CD4-positive, alpha-beta T cell (primary cell): ENCODE results near the gene NOL11. TPM values are rescaled to one million over a fixed set of nuclear protein-coding genes. Genes with fewer than 3 reads are reported as not detected.

ENCODE experiments used
- ATAC-seq: fragments of 200-7000 bp; cut with Tn5 transposase; one replicate; pipeline ENCODE4 v1.10.0; 2022; ENCODE audit warnings: mild to moderate bottlenecking; ENCODE audit not compliant: poor library complexity
- CTCF ChIA-PET: fragments of 350-600 bp; sonication (Branson Sonifier 250); formaldehyde crosslinking; loops from one replicate; lab custom pipeline; 2021; ENCODE audit warnings: antibody characterized with exemption, inconsistent platforms; lab: Charles Lee
- POLR2A ChIA-PET: fragments of 350-600 bp; sonication (Branson Sonifier 250); formaldehyde crosslinking; loops from one replicate; lab custom pipeline; 2021; ENCODE audit warnings: antibody characterized with exemption, inconsistent platforms; lab: Charles Lee
- DNase-seq, 14 experiments: peaks; one replicate each; pipeline ENCODE4 v3.0.0-alpha.2; 2013 to 2020; ENCODE audit warnings: mixed read lengths in 2 of 14
- H3K27ac ChIP-seq, 2 donors: one replicate each; pipeline versions ENCODE4 v1.5.1 to v1.7.0; 2013; ENCODE audit warnings: low read length in 2 of 2, low read depth in 1 of 2, mild to moderate bottlenecking in 1 of 2
- H3K27me3 ChIP-seq, 2 experiments: 1 replicate in 1 of 2; 2 replicates in 1 of 2; pipeline versions ENCODE4 v1.6.1 to v1.7.0; 2013; ENCODE audit warnings: low read length in 2 of 2, control low read depth in 1 of 2, mild to moderate bottlenecking in 1 of 2, moderate library complexity in 1 of 2; ENCODE audit not compliant: insufficient read depth in 2 of 2, control insufficient read depth in 1 of 2
- H3K36me3 ChIP-seq: one replicate; pipeline ENCODE4 v1.6.1; 2013; ENCODE audit warnings: low read length, control low read depth; ENCODE audit not compliant: insufficient read depth
- H3K4me1 ChIP-seq: one replicate; pipeline ENCODE4 v1.6.1; 2013; ENCODE audit warnings: low read length, control low read depth; ENCODE audit not compliant: insufficient read depth
- H3K4me3 ChIP-seq: one replicate; pipeline ENCODE4 v1.5.1; 2013; ENCODE audit warnings: mild to moderate bottlenecking, low read length, moderate library complexity
- H3K9me3 ChIP-seq, 2 experiments: 1 replicate in 1 of 2; 2 replicates in 1 of 2; pipeline versions ENCODE4 v1.6.1 to v1.7.0; 2013; ENCODE audit warnings: low read length in 2 of 2, mild to moderate bottlenecking in 2 of 2, control low read depth in 1 of 2, moderate library complexity in 1 of 2; ENCODE audit not compliant: control insufficient read depth in 1 of 2, insufficient read depth in 1 of 2
- H3K27ac Mint-ChIP-seq: one replicate; pipeline ENCODE4 v1.8.0; 2020; ENCODE audit warnings: mixed read lengths
- H3K27me3 Mint-ChIP-seq: one replicate; pipeline ENCODE4 v1.8.0; 2021; ENCODE audit warnings: mixed read lengths
- H3K36me3 Mint-ChIP-seq: one replicate; pipeline ENCODE4 v1.8.0; 2021; ENCODE audit warnings: low read depth, mixed read lengths
- H3K4me1 Mint-ChIP-seq: one replicate; pipeline ENCODE4 v1.8.0; 2021; ENCODE audit warnings: low read depth, mixed read lengths
- H3K4me3 Mint-ChIP-seq: one replicate; pipeline ENCODE4 v1.8.0; 2020; ENCODE audit warnings: mild to moderate bottlenecking, mixed read lengths
- H3K9me3 Mint-ChIP-seq: one replicate; pipeline ENCODE4 v1.8.0; 2020; ENCODE audit warnings: mixed read lengths
- CTCF ChIP-seq: fragments of 200-600 bp; IDR thresholded peaks from one replicate; pipeline ENCODE4 v1.8.0; 2022; ENCODE audit warnings: antibody characterized with exemption, mild to moderate bottlenecking
- intact Hi-C, 2 experiments: fragments of 100-400 bp; cut with DNase I in 1 of 2; cut with micrococcal nuclease in 1 of 2; formaldehyde crosslinking; loops; one replicate each; pipeline versions ENCODE4 v1.15.1 to v1.9.0; 2023 to 2025; cut with DNase I, micrococcal nuclease
- total RNA-seq, 174 experiments: library from RNA in 2 of 174; stranded (reverse) in 2 of 174; gene quantifications; one replicate each; pipeline ENCODE4 v1.2.3 and lab custom pipeline; 2021 to 2026

NOL11 gene
- total RNA-seq, 2 experiments from 2014 or later: 89.1 to 91.2 TPM

GRCh38 chr17:67679225-67679624 is 38.5 kb upstream of the NOL11 start:
- Mint-ChIP-seq H3K4me3 (no peak overlapping the region), H3K9me3 (no peaks in the 10 kb centered on the region), H3K4me1 (peaks cover 18% of the 10 kb centered on the region), H3K27me3 (no peaks in the 10 kb centered on the region), H3K36me3 (peaks cover 68% of the 10 kb centered on the region), H3K27ac (peak overlapping the region; percentile 72)
- peaks cover 42% of the 10 kb centered on the region for H3K36me3 ChIP-seq
- H3K27ac ChIP-seq: no peak overlapping the region
- intact Hi-C loops: no loop called here
- ATAC-seq (no peak), DNase-seq (no peak)
- H3K9me3 ChIP-seq: no peaks in the 10 kb centered on the region
- ChIA-PET CTCF (no interaction called here), POLR2A (no interaction called here)
- TF ChIP-seq CTCF: no peak
- H3K4me3 ChIP-seq: no peak overlapping the region
- no peaks in the 10 kb centered on the region for H3K4me1 ChIP-seq
- H3K27me3 ChIP-seq: no peaks in the 10 kb centered on the region

GRCh38 chr17:67679721-67680120 is 38.0 kb upstream of the NOL11 start:
- Mint-ChIP-seq H3K27me3 (no peaks in the 10 kb centered on the region), H3K27ac (peak overlapping the region; percentile 72), H3K9me3 (no peaks in the 10 kb centered on the region), H3K36me3 (peaks cover 69% of the 10 kb centered on the region), H3K4me3 (no peak overlapping the region), H3K4me1 (peaks cover 18% of the 10 kb centered on the region)
- TF ChIP-seq CTCF: no peak
- Histone ChIP-seq H3K4me1 (no peaks in the 10 kb centered on the region), H3K9me3 (no peaks in the 10 kb centered on the region), H3K27ac (no peak overlapping the region), H3K36me3 (peaks cover 42% of the 10 kb centered on the region), H3K27me3 (no peaks in the 10 kb centered on the region), H3K4me3 (no peak overlapping the region)
- DNase-seq: no peak
- ATAC-seq: no peak
- POLR2A ChIA-PET: no interaction called here
- intact Hi-C loops: no loop called here
- CTCF ChIA-PET: no interaction called here

- Mint-ChIP-seq H3K4me1 (peaks cover 18% of the 10 kb centered on the region), H3K27me3 (no peaks in the 10 kb centered on the region), H3K9me3 (no peaks in the 10 kb centered on the region), H3K27ac (peak overlapping the region; percentile 72), H3K36me3 (peaks cover 68% of the 10 kb centered on the region), H3K4me3 (no peak overlapping the region)
- ATAC-seq (no peak), DNase-seq (no peak)
- H3K27me3 ChIP-seq: no peaks in the 10 kb centered on the region
- peaks cover 33% of the 10 kb centered on the region for H3K36me3 ChIP-seq
- POLR2A ChIA-PET: no interaction called here
- no peaks in the 10 kb centered on the region for H3K4me1 ChIP-seq
- no peak for TF ChIP-seq CTCF
- intact Hi-C loops: no loop called here
- H3K9me3 ChIP-seq: no peaks in the 10 kb centered on the region
- CTCF ChIA-PET: no interaction called here
- H3K27ac ChIP-seq: no peak overlapping the region
- no peak overlapping the region for H3K4me3 ChIP-seq
Measured at GRCh38 chr17:67680445-67681224, 37.1 kb upstream of the NOL11 start.
